NCI-H1436 treated with DMSO at 0.1 percent for 48 hours (cell line): ENCODE measurements around the gene STXBP5.

Source experiments
- DNase-seq: peaks from one replicate; lab custom pipeline; 2025; lab: John Stamatoyannopoulos, UW

STXBP5 gene

DNA sequence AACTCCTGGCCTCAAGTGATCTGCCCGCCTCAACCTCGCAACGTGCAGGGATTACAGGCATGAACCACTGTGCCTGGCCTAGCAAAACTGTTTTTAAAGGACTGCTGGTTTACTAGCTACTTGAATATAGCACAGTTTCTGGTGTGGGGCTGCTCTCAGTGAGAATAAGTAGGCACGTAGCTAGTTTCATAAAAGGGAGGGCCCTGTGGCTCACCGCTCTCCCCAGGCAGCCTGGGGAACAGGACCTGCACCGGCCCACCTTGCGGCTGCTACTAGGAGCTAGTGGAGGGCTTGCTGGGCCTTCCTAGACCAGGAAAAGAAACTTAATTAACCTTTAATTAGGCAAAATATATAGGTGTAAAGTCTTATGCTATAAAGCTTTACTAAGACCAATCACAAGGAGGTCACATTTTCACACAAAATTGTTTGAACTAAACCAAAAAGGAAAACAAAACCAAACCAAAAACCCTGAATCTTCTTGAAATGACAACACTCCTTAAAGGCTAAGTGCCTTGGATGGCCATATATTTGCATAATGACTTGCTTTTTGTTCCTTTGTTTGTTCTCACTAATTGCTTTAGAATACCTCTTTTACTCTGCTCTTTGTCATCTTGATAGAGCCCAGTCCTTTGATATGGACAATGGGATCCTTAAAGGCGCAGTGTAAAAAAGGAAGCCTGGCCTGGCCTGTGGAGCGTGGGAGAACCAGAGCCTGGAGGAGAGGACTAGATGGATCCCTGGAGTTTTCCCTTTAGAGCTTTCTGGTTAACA lies 234.7 kb downstream of the STXBP5 start:
- DNase-seq, result no peak
